SK-N-MC (cell line): ENCODE data around the gene PLAC9.

Experiments used
- EZH2 ChIP-seq: fragments of 200-600 bp; sonication (generic); IDR thresholded peaks from one replicate; pipeline ENCODE4 v1.6.1; 2017; ENCODE audit warnings: antibody characterized with exemption
- POLR2AphosphoS5 ChIP-seq: IDR thresholded peaks from 2 replicates; pipeline ENCODE4 v1.6.1; 2012; ENCODE audit warnings: mild to moderate bottlenecking, low read depth, low read length, borderline replicate concordance

- TF ChIP-seq POLR2AphosphoS5, result no peak
- no peak for TF ChIP-seq EZH2
Measured at GRCh38 chr10:80137031-80137862, 4.7 kb downstream of the PLAC9 start.
